Right atrium auricular region (tissue), 2 donors: Measurements from ENCODE around the gene RAPGEF4. TPM values are rescaled to one million over a fixed set of nuclear protein-coding genes. Genes with fewer than 3 reads are reported as not detected.

Source experiments
- DNase-seq: peaks from one replicate; pipeline ENCODE4 v3.0.0-alpha.2; 2019; ENCODE audit warnings: low spot score
- H3K27ac ChIP-seq, 2 donors: fragments of 200-600 bp; sonication (generic); 1 replicate in 1 of 2; 2 replicates in 1 of 2; pipeline ENCODE4 v1.5.1; 2016 to 2019
- H3K27me3 ChIP-seq, 2 donors: fragments of 200-600 bp; sonication (generic); one replicate each; pipeline versions ENCODE4 v1.5.1 to v1.6.0; 2017 to 2019
- H3K36me3 ChIP-seq: fragments of 200-600 bp; sonication (generic); one replicate; pipeline ENCODE4 v1.5.1; 2016
- H3K4me1 ChIP-seq, 2 donors: fragments of 200-600 bp; sonication (generic); one replicate each; pipeline versions ENCODE4 v1.5.1 to v1.6.0; 2017 to 2019
- H3K4me3 ChIP-seq, 2 donors: fragments of 200-600 bp; sonication (generic); 1 replicate in 1 of 2; 2 replicates in 1 of 2; pipeline ENCODE4 v1.5.1; 2017 to 2019; ENCODE audit warnings: mild to moderate bottlenecking in 1 of 2, moderate library complexity in 1 of 2
- H3K9me3 ChIP-seq, 2 donors: fragments of 200-600 bp; sonication (generic); one replicate each; pipeline ENCODE4 v1.5.1; 2019
- CTCF ChIP-seq, 2 donors: fragments of 200-600 bp; sonication (generic); IDR thresholded peaks; one replicate each; pipeline ENCODE4 v1.5.1; 2019; ENCODE audit warnings: antibody characterized with exemption in 2 of 2
- total RNA-seq, 2 donors: library from RNA; depleted of rRNA; stranded (reverse); fragments of >200 nt; gene quantifications; one replicate each; pipeline ENCODE4 v1.1.0, GENCODE V29; 2016

Gene RAPGEF4
- total RNA-seq, 2 donors from 2014 or later = 6.2 to 14.1 TPM

DNA sequence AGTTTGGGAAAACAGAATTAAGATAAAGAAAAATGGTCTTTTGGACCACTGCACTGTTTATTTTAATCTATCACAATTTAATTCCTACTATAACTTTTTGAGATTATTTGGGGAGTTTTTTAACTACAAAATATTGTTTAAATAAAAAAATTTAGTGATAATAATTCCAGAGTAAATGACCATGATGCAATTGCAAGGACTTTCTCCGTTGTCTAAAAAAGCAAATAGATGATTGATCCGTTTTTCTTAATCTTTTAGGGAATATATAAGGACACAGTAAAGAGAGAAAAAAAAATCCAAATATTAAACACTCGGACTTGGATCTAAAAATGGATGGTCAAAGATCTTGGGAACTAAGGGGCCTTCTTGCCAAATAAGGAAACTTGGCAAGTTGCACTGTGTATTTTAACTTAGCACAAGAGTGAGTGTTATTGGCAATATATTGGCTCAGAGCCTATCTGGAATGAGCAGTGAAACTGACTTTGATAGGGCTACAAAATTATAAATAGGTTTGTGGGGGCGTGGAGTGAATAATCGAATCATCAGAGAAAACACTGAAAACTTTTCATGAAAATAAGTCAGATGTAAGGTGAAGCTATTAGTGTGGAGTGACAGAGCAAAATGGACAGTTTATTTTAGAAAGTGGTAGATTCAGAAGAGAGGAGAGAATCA, 342.0 kb downstream of the RAPGEF4 start:
- Histone ChIP-seq H3K9me3 (no peaks in the 10 kb centered on the region), H3K27ac (peak overlapping the region; percentile 94 to 98), H3K27me3 (no peaks in the 10 kb centered on the region), H3K36me3 (no peaks in the 10 kb centered on the region), H3K4me3 (peak overlapping the region; percentile 65 to 82), H3K4me1 (peaks cover 0 to 41% of the 10 kb centered on the region in 2 donors)
- no peak for DNase-seq
- no peak for TF ChIP-seq CTCF (IDR thresholded peaks at IDR 0.05)

DNA sequence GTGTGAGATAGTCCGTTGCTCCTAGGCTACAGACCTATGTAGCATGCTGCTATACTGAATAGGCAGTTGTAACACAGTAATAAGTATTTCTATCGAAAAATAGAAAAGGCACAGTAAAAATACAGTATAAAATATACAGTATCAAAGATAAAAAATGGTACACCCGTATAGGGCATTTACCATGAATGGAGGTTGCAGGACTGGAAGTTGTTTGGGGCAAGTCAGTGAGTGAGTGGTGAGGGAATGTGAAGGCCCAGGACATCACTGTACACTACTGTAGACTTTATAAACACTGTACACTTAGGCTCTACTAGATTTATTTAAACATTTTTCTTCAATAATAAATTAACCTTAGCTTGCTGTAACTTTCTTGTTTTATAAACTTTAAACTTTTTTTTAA, 343.5 kb downstream of the RAPGEF4 start:
- DNase-seq = no peak
- Histone ChIP-seq H3K4me3 (no peak overlapping the region), H3K36me3 (no peaks in the 10 kb centered on the region), H3K4me1 (peaks cover 0 to 47% of the 10 kb centered on the region in 2 donors), H3K27ac (peak overlapping the region; percentile 94 to 98), H3K9me3 (no peaks in the 10 kb centered on the region), H3K27me3 (no peaks in the 10 kb centered on the region)
- TF ChIP-seq CTCF (IDR thresholded peaks at IDR 0.05) = no peak

GRCh38 chr2:173079973-173080860, 344.6 kb downstream of the RAPGEF4 start:
- DNase-seq = no peak
- Histone ChIP-seq H3K36me3 (no peaks in the 10 kb centered on the region), H3K4me1 (peaks cover 0 to 49% of the 10 kb centered on the region in 2 donors), H3K9me3 (no peaks in the 10 kb centered on the region), H3K27me3 (no peaks in the 10 kb centered on the region), H3K27ac (no peak overlapping the region), H3K4me3 (no peak overlapping the region)
- TF ChIP-seq CTCF (IDR thresholded peaks at IDR 0.05) = no peak

GRCh38 chr2:173086518-173087213, 351.0 kb downstream of the RAPGEF4 start:
- H3K4me3 ChIP-seq = no peak overlapping the region
- no peaks in the 10 kb centered on the region for H3K36me3 ChIP-seq
- H3K9me3 ChIP-seq = no peaks in the 10 kb centered on the region
- peak overlapping the region; percentile 54 to 67 for H3K27ac ChIP-seq
- no peak for DNase-seq
- peaks cover 0 to 67% of the 10 kb centered on the region in 2 donors for H3K4me1 ChIP-seq
- no peaks in the 10 kb centered on the region for H3K27me3 ChIP-seq
- TF ChIP-seq CTCF (IDR thresholded peaks at IDR 0.05) = no peak

DNA sequence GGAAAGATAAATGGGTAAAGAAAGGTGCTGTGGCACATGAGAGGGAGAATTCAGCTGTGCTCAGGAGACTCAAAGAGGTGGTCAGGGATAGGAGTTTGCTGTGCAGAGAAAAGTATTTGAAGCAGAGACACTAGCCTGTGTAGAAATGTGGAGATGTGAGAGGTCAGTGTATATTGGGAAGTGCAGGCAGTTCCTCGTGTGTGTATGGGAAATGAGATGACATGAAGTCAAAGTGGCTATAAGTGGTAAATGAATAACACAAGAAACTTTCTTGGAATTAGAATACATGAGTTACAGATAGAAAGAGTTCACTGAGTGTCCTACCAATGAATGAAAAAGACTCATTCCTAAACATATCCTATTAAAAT, 351.6 kb downstream of the RAPGEF4 start:
- Histone ChIP-seq H3K27me3 (no peaks in the 10 kb centered on the region), H3K4me1 (peaks cover 0 to 72% of the 10 kb centered on the region in 2 donors), H3K9me3 (no peaks in the 10 kb centered on the region), H3K36me3 (peaks cover 4% of the 10 kb centered on the region), H3K27ac (peak overlapping the region; percentile 54 to 67), H3K4me3 (no peak overlapping the region)
- no peak for TF ChIP-seq CTCF (IDR thresholded peaks at IDR 0.05)
- DNase-seq = no peak
